HL-60/S4 (cell line): ENCODE data around the gene SLC6A19.

Experiments used
- in situ Hi-C: fragments of 300-500 bp; cut with MboI; formaldehyde crosslinking; loops from 2 replicates; pipeline ENCODE4 v1.14.3; 2022; ENCODE audit warnings: low sequenced_read_pairs

SLC6A19 gene

DNA sequence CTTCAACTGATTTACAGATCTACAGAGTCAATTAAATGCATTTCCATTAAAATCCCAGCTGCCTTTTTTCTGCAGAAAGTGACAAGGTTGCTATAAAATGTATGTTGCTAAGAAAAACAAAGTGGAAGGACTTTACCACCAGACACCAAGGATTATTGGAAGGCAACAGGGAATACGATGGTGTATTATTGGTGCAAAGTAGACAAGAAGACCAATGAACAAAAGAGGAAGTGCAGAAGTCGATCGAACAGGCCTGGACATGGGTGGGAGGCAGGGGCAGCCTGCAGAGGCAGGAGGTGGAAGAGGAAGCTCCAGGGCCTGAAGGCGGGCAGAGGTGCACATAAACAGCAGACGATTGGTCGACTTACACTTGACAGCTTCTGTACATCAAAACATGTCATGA, 10.6 kb upstream of the SLC6A19 start:
- in situ Hi-C loops = no loop called here

DNA sequence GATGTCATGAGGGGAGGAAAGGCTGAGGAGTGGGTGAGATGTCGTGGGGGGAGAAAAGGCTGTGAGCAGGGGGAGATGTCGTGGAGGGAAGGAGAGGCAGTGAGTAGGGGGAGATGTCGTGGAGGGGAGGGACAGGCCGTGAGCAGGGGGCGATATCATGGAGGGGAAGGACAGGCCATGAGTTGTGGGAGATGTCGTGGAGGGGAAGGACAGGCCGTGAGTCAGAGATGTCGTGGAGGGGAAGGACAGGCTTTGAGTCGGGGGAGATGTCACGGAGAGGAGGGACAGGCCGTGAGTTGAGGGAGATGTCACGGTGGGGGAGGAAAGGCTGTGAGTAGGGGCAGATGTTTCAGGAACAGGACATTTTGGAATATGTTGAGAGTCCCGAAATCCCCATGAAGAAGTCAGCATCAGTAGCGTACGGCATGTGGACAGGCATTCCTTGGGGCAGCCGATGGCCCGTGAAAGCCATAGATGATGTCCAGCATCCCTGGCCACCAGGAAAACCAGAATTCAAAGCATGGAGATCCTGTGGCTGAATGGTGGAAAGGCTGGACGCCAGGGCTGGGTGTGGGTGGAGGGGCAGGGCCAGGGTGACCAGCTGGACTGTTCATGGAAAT, 8.3 kb upstream of the SLC6A19 start:
- in situ Hi-C loops = no loop called here

DNA sequence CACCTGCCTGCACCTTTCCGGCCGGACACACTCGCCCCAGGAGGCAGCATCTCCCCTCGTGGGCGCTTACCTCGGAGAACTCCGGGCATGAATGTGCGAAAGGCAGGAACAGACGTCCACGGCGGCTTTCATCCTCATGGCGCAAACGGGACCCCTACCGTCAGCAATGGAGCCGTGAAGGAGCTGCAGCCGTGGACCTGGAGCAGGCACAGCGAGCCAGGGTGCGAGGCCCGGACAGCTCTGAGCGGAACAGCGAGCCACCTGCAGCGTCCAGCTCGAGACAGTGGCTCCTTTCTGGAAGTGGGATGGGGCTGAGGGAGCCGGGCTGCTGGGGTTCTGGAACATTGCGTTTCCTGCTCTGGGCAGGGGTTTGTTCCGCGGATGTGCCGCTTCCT, 7.8 kb upstream of the SLC6A19 start:
- in situ Hi-C loops = no loop called here

DNA sequence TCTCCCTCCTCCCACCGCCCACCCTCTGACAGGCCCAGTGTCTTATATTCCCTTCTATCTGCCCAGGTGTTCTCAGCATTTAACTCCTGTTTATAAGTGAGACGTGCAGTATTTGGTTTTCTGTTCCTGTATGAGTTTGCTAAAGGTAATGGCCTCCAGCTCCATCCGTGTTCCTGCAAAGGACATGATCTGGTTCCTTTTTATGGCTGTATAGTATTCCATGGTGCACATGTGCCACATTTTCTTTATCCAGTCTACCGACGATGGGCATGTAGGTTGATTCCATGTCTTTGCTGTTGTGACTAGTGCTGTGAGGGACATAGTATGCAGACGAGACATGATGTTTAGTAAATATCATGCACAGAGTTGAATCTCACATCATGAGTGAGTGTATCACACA, 7.0 kb upstream of the SLC6A19 start:
- in situ Hi-C loops = no loop called here

DNA sequence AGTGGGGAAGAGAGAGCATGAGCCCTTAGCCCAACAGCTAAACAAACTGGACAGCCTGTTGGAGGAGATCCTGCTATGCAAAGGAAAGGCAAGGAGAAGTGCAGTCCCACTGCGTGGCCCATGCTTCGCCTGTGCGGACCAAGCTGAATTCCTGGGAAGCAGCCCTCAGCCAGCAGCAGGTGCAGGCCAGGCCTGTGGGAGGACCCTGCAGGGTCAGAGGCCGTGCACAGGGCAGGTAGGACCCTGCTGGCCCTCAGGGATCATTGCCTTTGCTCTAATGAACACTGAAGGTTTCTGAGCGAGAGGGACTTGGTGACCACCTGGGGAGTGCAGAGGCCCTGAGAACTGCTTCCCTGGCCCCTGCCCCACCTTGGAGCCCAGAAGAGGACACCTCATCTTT, 6.0 kb upstream of the SLC6A19 start:
- in situ Hi-C loops = no loop called here

DNA sequence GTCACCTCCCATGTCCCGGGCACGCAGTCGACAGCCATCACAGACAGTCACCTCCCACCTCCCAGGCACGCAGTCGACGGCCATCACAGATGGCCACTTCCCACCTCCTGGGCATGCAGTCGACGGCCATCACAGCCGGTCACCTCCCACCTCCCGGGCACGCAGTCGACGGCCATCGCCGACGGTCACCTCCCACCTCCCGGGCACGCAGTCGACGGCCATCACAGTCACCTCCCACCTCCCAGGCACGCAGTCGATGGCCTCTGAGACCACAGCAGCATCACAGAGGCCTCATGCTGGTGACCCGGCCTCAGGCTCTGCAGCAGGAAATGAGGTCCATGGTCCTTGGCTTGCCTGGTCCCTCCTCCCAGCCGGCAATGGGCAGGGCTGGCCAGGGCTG, 5.5 kb upstream of the SLC6A19 start:
- in situ Hi-C loops = no loop called here

DNA sequence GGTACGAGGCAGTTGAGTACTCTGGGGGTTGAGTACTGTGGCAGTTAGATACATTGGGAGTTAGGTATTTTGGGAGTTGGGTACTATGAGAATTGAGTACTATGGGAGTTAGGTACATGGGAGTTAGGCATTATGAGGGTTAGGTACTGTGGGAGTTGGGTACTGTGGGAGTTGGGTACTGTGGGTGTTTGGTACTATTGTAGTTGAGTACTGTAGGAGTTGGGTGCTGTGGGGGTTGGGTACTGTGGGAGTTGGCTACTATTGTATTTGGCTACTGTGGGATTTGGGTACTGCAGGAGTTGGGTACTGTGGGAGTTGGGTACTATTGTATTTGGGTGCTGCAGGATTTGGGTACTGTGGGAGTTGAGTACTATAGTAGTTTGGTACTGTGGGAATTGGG, 4.8 kb upstream of the SLC6A19 start:
- in situ Hi-C loops = no loop called here

DNA sequence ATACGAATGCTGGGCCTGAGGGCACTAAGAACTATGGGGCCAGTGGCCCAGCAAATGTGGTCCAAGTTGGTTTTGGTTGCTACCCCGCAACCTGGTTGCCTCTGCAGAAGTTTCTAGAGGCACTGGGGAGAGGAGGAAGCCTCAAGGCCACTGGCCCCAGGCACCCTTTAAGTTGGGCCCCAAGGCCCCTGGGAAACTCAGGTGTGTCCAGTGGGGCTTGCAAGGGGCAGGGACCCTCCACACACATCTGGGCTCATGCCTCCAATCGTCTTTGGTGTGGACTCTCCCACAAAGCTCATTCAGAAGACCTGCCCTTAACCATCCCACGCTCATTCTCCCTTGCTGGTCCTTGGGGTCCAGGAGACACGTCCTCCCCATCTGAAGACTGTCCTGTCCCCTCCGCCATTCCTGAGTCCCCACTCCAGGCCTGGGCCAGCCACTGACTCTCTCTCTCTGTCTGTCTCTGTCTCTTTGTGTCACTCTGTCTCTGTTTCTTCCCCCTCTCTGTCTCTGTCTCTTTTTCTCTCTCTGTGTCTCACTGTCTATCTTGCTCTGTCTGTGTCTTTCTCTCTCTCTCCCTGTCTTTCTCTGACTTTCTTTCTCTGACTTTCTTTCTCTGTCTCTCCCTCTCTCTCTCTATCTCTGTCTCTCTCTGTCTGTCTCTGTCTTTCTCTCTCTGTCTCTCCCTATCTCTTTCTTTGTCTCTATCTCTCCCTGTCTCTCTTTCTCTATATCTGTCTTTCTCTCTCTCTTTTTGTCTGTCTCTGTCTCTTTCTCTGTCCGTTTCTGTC, 3.3 kb upstream of the SLC6A19 start:
- in situ Hi-C loops = no loop called here

DNA sequence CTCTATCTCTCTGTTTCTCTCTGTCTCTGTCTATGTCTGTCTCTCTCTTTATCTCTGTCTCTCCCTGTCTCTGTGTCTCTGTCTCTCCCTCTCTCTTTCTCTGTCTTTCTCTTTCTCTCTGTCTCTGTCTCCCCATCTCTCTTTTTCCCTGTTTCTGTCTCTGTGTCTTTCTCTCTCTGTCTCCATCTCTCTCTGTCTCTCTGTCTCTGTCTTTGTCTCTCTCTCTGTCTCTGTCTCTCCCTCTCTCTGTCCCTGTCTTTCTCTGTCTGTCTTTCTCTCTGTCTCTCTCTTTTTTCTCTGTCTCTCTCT, 2.1 kb upstream of the SLC6A19 start:
- in situ Hi-C loops = no loop called here

DNA sequence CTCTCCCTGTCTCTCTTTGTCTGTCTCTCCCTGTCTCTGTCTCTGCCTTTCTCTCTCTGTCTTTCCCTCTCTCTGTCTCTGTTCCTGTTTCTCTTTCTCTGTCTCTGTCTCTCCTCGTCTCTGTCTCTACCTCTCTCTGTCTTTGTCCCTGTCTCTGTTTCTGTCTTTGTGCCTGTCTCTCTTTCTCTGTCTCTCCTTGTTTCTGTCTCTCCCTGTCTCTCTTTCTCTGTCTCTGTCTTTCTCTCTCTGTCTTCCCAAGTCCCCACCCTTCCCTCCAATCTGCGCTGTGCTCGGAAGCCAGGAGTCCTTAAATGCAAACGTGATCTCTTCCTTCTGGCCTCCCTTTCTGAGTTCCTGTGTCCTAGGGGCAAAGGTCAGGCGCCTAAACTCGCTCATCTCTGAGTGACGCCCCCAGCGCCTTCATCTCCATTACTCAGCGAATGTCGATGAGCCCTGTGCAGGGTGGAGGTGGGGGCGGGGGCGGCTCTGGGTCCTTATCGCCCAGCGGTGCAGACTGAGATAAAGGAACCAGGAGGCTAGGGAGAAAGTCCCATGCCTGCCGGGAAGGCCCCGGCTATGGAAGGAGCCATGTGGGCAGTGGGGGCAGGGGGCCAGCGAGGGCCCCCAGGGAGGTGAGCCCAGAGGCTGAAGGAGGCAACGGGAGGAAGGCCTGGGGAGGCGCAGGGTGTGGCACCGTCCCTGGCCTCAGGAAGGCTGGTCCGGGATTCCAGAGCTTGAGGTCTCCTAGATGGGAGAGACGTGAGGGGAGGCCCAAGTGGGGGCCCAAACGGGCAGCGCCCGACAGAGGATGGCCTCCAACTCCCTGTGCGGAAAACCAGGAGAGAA, 1.5 kb upstream of the SLC6A19 start:
- in situ Hi-C loops = no loop called here

DNA sequence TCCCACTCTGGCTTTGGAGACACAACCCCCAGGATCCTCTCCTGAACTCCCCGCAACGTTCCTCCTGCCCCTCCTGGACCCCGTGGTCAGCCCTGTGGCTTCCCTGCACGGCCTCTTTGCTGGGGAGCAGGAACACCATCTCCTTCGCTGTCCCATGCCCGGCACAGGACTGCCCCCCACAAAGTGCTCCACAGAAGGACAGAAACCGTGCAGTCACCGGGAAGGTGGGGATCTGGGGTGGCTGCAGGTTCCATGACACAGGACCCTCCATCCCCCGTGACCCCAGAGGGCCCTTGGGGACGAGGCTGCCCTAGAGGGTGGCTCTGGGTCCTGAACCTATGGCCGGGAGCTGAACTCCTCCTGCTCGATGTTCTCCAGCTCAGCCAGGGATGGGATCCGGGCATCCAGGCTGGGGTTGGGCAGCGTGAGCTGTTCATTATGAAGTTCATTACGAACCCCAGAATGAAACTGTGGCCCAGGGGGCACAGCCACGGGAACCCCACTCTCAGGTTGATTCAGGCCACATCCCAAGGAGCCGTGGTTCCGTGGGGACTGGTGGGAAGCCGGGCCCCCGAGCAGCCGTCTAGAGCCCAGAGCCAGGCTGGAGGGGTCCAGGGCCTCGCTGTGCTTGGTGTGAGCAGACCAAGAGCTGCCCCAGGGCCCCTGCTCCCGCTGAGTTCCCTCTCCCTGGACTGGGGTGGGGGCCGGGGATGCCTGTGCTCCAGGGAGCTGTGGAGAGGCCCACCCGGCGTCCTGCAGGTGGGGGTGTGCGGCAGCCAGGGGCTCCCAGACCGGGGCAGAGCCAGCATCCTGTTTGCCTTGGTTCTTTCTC, 684 bp upstream of the SLC6A19 start:
- in situ Hi-C loops = no loop called here

DNA sequence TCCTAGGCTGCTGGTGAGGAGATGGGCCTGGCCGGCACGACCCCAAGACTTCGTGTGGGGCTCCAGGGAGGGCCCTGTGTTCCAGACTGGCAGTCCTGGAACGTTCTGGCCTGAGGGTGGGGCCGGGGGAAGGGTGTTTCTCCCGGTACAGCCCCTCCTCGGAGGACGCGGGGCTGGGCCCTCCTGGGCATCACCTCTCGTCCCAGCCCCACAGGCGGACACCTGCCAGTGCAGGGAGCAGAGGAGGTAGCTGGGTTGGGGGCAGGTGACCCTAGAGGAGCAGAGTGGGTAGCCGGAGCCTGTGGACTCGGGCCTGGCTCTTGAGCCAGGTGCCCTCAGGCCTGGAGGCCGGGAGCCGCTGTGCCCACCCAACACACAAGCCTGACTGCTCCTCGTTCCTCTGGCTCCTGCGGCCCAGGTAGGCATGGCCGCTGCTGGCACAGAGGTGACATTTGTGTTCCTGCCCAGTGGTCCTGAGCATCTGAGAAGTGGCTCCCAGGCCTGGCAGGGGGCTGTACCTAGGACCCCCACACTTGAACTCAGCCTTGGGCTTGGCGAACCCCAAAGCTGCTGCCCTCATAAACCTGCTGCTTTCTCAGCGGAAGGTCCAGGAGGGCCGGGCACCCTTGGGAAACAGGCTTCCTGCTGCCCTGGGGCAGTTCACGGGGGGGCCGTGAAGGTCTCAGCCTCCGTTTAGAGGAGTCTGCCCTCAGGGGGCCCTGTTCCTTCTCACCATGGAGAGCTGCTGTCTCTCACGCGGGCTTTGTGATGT, 817 bp downstream of the SLC6A19 start:
- in situ Hi-C loops = no loop called here

DNA sequence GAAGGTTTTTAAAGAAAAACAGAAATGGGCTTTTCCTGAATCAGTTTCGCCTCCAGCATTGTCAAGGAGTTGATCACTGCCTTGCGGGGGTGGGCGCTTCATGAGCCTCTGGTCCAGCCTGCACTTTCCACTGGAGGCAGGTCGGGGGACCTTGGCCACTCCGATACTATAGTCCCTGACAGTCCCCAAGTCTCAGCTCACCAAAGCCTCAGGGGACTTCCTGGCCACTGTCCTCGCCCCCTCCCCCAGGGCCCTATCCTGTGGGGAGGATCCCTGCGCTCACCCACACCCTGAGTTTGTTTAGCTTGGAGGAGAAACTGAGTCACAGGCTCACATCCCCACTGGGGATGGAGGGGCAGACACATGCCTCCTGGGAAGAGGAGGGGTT, 1.4 kb downstream of the SLC6A19 start:
- in situ Hi-C loops = no loop called here

DNA sequence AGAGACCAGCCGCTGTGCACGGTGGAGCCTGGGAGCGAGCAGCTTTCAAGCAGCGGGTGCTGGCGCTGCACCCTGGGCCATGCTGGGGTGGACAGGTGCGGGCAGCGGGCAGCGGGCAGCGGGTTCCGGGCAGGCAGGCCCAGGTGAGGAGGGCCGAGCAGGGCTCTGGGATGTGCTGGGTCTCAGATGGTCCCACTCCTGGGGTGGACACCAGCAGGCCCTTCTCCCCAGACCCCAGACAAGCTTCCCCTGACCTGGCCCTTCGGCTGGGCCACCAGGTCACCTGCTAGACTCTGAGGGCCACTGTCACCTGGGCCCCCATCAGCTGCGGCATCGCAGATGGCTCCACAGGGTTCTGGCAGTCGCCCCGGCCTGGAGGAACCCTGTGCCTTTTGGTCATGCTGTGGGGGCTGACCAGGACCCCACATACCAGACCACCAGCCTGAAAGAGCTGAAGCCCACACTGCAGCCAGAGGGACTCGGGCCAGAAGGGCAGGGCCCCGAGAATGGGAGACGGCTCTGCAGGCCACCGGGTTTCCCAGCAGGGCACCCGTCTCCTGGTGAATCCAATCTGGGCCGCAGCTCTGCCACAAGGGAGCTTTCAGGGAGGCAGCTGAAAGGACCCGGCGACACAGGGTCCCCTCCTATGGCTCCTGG, 2.0 kb downstream of the SLC6A19 start:
- in situ Hi-C loops = no loop called here

DNA sequence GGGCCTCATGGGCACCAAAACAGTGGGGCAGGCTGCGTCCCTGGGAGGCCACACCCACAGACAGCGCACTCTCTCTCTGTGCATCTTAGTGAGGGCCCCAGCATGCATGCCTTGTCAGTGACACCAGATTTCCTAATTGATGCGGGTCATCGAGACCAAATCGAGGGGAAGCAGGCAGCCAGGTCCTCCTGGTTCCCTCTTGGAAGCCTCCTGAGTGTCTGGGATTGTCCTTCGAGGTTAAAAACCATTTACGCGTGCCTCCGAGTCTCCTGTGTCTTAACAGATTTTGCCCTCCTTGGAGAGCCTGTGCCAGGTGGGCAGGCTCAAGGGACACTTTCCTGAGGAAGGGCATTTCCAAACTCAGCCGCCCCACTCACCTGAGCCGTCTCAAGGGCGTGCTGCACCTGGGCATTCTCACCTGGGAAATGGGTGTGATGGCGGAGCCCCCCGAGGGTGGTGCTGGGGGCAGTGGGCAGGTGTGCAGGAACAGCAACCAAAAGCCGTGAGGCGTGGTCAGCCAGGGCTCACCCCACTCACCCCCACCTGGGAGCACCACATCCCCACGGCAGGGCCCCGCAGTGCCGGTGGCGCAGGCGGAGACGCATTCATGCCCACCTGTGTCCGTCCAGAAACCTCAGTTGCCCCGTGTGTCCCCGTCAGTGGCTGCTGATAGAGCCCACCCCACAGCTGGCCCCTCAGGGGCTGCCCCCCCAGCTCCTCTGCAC, 2.7 kb downstream of the SLC6A19 start:
- in situ Hi-C loops = no loop called here

DNA sequence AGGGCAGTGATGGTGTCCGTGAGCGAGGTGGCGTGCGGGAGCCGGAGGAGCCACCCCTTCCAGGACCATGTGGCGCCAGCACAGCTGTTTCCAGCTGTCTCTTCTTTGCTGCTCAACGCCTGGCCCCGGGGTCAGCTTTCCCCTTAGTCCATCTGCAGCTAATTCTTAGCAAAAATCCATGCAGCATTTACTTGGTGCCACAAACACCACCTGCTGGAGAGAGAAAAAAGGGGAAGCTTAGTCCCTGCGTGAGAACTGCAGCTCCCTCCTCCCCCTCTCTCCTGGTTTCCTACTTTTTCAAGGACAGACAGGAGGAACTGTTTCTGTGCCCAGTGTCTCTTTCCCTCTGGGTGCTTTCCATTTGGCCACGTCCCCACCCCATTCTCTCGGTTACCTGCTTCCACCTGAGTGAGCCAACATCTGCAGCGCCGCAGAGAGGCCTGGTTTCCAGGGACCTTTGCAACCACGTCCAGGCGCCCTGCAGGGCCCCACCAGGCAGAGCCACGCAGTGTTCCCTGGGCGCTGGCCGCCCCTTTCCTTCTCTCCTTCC, 3.4 kb downstream of the SLC6A19 start:
- in situ Hi-C loops = no loop called here

DNA sequence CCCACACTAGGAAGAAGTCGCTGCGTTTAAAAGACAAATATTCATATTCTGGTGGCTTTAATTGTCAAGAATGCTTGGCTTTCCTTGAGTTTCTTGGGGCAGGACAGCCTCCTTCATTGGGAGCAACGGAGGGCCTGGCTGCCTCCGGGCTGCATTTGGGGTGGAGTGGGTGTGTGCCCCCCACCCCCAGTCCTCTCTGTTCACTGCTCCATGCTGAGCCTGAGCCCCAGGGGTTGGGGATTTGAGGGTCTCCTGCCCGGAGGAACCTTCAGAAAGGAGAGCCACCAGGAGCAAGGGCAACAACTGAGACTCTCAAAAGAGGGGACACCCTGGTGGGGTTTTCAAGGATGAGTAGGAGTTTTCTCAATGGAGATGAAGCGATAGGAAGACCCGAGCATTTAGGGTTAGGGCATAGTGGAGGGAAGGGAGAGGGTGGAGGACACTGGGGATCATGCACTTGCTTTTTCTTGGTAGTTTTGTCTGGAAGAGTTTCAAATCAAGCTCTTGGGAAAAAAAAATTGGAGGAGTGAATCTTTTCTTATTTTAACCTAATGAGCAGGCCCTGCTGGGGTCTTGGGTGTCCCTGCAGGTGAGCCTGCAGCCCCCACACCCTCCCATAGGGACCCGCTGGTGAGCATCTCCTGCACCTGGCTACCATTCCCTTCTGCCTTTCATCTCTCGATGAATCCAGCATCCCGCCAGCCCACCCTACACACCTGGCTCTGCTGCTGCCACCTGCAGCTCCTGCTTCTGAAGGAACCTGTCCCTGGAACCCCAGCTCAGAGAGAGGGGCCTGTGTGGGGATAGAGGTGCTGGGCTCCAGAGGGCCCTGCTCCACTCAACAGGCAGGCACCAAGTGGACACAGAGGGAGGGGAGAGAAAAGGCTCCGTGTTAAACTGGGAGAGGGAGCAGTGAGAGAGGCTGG, 4.1 kb downstream of the SLC6A19 start:
- in situ Hi-C loops = no loop called here
